Brain microvascular endothelial cell (primary cell): ENCODE data around the gene CUX1.

Source experiments
- DNase-seq: peaks from one replicate; pipeline ENCODE4 v3.0.0-alpha.2; 2020
- H3K27ac ChIP-seq: fragments of 250-450 bp; sonication (Bioruptor Pico); 2 replicates; pipeline ENCODE4 v1.5.1; 2020; ENCODE audit warnings: mild to moderate bottlenecking, moderate library complexity
- H3K27me3 ChIP-seq: fragments of 250-450 bp; sonication (Bioruptor Pico); replicated peaks from 2 replicates; pipeline ENCODE4 v1.5.1; 2020; ENCODE audit warnings: mild to moderate bottlenecking
- H3K36me3 ChIP-seq: fragments of 250-450 bp; sonication (Bioruptor Pico); replicated peaks from 2 replicates; pipeline ENCODE4 v1.5.1; 2020; ENCODE audit warnings: mild to moderate bottlenecking
- H3K4me3 ChIP-seq: 2 replicates; pipeline ENCODE4 v1.5.1; 2011; ENCODE audit warnings: low read depth, mild to moderate bottlenecking, control low read depth, low read length, moderate library complexity
- in situ Hi-C: cut with HindIII; loops from 2 replicates; pipeline ENCODE4 v1.10.0; 2017; ENCODE audit warnings: low sequenced_read_pairs, low pct_ligation_motif_present
- TF ChIP-seq, protein P1 (sequence below): IDR thresholded peaks from 2 replicates; pipeline ENCODE4 v1.5.1; 2011; ENCODE audit warnings: low read depth, mild to moderate bottlenecking, moderate library complexity, low read length, control low read depth, inconsistent platforms; ENCODE audit errors: missing control alignments

The CUX1 gene

DNA sequence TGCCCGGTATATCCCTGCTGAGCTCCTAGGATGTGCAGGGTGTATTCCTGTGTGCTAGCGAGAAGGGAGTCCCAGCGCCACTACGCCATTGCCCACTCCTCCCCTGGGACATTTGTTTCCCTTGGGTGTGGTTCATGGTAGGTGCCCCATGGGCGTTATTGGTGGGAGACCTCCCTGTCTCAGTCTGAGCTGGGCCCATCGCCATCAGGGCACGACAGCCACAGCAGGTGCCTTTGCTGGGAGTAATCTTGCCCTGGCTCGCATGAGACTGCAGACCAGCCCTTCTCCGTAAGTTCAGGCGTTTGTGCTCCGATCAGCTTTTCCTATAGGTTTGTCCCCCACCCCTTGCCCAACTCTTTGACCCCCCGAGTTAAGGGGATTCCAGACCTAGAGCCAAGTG is 332.0 kb downstream of the CUX1 start:
- no peak for DNase-seq
- TF ChIP-seq, protein P1, sequence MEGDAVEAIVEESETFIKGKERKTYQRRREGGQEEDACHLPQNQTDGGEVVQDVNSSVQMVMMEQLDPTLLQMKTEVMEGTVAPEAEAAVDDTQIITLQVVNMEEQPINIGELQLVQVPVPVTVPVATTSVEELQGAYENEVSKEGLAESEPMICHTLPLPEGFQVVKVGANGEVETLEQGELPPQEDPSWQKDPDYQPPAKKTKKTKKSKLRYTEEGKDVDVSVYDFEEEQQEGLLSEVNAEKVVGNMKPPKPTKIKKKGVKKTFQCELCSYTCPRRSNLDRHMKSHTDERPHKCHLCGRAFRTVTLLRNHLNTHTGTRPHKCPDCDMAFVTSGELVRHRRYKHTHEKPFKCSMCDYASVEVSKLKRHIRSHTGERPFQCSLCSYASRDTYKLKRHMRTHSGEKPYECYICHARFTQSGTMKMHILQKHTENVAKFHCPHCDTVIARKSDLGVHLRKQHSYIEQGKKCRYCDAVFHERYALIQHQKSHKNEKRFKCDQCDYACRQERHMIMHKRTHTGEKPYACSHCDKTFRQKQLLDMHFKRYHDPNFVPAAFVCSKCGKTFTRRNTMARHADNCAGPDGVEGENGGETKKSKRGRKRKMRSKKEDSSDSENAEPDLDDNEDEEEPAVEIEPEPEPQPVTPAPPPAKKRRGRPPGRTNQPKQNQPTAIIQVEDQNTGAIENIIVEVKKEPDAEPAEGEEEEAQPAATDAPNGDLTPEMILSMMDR, result no peak
- Histone ChIP-seq H3K4me3 (no peak overlapping the region), H3K27ac (no peak overlapping the region), H3K27me3 (no peaks in the 10 kb centered on the region), H3K36me3 (no peaks in the 10 kb centered on the region)
- in situ Hi-C loops, result no loop called here

DNA sequence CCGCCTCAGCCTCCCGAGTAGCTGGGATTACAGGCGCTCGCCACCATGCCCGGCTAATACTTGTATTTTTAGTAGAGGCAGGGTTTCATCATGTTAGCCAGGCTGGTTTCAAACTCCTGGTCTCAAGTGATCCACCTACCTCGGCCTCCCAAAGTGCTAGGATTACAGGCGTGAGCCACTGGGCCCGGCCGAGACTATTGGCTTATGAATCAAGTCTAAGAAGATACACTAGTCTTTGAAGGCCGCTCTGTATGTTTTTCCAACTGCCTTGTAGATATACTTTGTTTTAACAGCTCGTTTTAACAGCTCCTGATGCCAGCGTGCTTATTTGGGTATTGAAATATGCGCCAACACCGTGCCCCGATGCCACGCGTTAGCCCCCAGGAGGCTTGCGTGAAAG is 332.8 kb downstream of the CUX1 start:
- Histone ChIP-seq H3K27ac (no peak overlapping the region), H3K27me3 (no peaks in the 10 kb centered on the region), H3K4me3 (no peak overlapping the region), H3K36me3 (no peaks in the 10 kb centered on the region)
- TF ChIP-seq, protein P1, result no peak
- in situ Hi-C loops, result no loop called here
- no peak for DNase-seq

DNA sequence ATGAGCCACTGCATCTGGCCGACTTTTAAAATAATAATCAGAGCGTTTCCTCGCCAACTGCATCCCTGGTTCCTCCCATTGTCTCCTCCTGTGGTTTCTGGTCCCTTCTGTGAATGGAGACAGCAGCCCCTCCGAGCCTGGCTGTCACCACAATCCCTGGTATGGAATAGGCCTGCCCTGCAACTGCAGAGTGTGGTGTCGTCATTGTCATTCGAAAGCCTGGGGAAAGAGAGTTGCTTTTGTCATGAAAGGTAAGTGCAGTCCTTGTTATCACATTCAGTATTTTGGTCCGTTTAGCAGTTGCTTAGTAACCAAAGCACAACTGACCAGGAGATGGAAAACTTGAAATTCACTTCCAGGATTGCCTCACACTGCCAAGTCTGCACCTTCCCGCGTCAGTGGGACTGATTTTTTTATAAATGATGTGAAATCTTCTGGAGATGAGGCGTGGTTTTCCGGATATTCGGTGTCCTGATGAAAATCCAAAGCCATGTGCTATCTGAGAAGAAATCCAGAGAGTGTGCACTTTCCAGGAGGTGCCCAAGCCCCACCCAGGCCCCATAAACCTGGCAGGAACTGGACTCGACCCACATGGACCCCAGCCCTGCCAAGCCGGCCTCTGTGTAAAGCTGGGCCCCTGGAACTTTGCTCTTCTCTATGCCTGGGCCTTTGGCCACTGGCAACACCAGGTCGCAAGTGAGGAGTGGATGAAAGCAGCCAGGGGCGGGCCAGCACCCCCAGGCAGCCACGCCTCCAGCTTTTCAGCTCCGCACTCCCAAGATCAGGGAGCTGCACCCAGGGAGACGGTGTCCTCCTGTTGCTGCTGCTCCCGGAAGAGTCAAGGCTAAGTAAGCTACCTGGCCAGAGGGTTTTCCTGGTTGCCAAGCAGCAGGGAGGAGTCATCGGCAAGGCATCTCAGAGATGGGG is 335.5 kb downstream of the CUX1 start:
- Histone ChIP-seq H3K36me3 (no peaks in the 10 kb centered on the region), H3K4me3 (no peak overlapping the region), H3K27ac (no peak overlapping the region), H3K27me3 (no peaks in the 10 kb centered on the region)
- TF ChIP-seq, protein P1, result no peak
- DNase-seq, result peak; percentile 31
- in situ Hi-C loops, result no loop called here

DNA sequence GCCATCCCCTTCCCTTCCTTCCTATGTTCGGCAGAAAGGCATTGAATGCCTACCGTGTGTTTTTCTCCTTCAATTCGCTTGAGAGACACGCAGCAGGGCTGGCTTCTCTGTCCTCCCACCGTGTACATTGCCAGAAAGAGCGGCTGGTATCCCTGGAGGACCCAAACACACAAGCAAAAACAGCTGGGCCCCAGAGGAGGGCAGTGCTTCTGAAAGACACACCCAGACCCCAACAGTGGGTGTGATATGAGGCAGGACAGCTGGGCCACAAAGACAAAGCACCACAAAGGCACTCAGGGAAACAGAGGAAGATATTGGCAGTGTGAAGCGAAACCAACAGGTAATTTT is 336.1 kb downstream of the CUX1 start:
- in situ Hi-C loops, result no loop called here
- H3K27me3 ChIP-seq, result no peaks in the 10 kb centered on the region
- no peak overlapping the region for H3K4me3 ChIP-seq
- H3K27ac ChIP-seq, result no peak overlapping the region
- TF ChIP-seq, protein P1, result no peak
- DNase-seq, result no peak
- no peaks in the 10 kb centered on the region for H3K36me3 ChIP-seq

DNA sequence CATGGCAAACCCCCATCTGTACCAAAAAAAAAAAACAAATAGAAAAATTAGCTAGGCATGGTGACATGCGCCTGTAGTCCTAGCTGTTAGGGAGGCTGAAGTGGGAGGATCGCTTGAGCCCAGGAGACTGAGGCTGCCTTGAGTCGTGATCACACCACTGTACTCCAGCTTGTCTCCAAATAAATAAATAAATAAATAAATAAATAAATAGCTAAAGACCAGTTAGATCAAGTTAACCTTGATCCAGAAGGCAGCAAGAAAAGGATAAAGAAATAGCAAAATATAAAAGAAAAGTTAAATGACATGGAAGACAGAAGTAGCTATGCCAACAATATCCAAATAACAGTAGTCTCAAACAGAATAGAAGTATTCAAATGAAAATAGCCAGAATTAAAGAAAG is 337.0 kb downstream of the CUX1 start:
- TF ChIP-seq, protein P1, result no peak
- no peaks in the 10 kb centered on the region for H3K36me3 ChIP-seq
- in situ Hi-C loops, result no loop called here

DNA sequence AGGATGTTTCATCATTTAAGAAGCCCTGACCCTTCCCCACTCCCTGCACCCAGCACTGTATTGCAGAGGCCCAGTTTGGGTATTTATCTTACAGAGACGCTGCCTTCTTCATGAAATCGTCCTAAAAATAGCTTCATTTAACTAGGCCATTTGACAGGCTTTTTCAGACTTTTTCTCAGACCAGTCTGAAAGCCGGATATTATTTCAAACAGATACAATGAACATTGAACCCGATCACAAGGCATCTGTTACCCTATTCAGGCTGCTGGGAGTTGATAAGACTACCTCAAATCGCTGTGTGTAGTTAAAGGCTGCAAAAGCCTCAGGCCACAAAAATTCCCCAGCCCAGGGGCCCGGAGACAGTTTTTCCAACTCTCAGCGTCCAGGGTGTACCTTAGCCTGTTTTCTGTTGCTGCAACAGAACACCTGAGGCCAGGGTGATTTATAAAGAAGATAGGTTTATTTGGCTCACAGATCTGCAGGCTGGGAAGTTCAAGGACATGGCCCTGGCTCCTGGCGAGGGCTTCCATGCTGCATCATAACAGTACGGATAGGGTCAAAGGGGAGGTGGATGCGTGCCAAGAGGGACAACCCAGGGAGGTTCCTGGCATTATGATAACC is 338.5 kb downstream of the CUX1 start:
- no peak overlapping the region for H3K27ac ChIP-seq
- no peaks in the 10 kb centered on the region for H3K27me3 ChIP-seq
- no peak for DNase-seq
- in situ Hi-C loops, result no loop called here
- TF ChIP-seq, protein P1, result no peak
- no peaks in the 10 kb centered on the region for H3K36me3 ChIP-seq
- H3K4me3 ChIP-seq, result no peak overlapping the region

More for the DNA sequence above, 337.0 kb downstream of the CUX1 start:
- no peaks in the 10 kb centered on the region for H3K27me3 ChIP-seq
- H3K4me3 ChIP-seq, result no peak overlapping the region
- no peak for DNase-seq
- no peak overlapping the region for H3K27ac ChIP-seq
